HG02943 (cell line): ENCODE measurements around the gene C2CD2.

Experiments used
- ATAC-seq: cut with Tn5 transposase; IDR thresholded peaks from one replicate; pipeline ENCODE4 v1.9.1; 2021; ENCODE audit warnings: mild to moderate bottlenecking, low read depth, moderate library complexity; ENCODE audit not compliant: unreplicated experiment

Gene C2CD2

GRCh38 chr21:41939391-41939790 is 14.4 kb downstream of the C2CD2 start:
- ATAC-seq = no peak

- no peak for ATAC-seq
These were observed 20.3 kb downstream of the C2CD2 start for GRCh38 chr21:41933313-41934079.

GRCh38 chr21:41932576-41933312 is 21.1 kb downstream of the C2CD2 start:
- no peak for ATAC-seq

- ATAC-seq = no peak
These were observed 21.6 kb downstream of the C2CD2 start for GRCh38 chr21:41932191-41932575.

GRCh38 chr21:41931041-41931451 is 22.8 kb downstream of the C2CD2 start:
- ATAC-seq = no peak

GRCh38 chr21:41929248-41929647 is 24.6 kb downstream of the C2CD2 start:
- ATAC-seq = no peak

- ATAC-seq = no peak
These were observed 25.1 kb downstream of the C2CD2 start for GRCh38 chr21:41928621-41929220.

GRCh38 chr21:41927727-41928409 is 25.9 kb downstream of the C2CD2 start:
- no peak for ATAC-seq

- ATAC-seq = no peak
These were observed 27.0 kb downstream of the C2CD2 start for GRCh38 chr21:41926807-41927171.

GRCh38 chr21:41926117-41926806 is 27.6 kb downstream of the C2CD2 start:
- no peak for ATAC-seq

GRCh38 chr21:41925767-41926116 is 28.1 kb downstream of the C2CD2 start:
- ATAC-seq = no peak

- ATAC-seq = no peak
These were observed 29.5 kb downstream of the C2CD2 start for GRCh38 chr21:41924368-41924754.

- ATAC-seq = no peak
These were observed 30.0 kb downstream of the C2CD2 start for GRCh38 chr21:41923631-41924367.

GRCh38 chr21:41923186-41923585 is 30.6 kb downstream of the C2CD2 start:
- no peak for ATAC-seq

GRCh38 chr21:41921021-41921420 is 32.8 kb downstream of the C2CD2 start:
- no peak for ATAC-seq

GRCh38 chr21:41920476-41920875 is 33.3 kb downstream of the C2CD2 start:
- no peak for ATAC-seq

- no peak for ATAC-seq
These were observed 34.0 kb downstream of the C2CD2 start for GRCh38 chr21:41919666-41920398.

GRCh38 chr21:41918561-41919358 is 35.1 kb downstream of the C2CD2 start:
- ATAC-seq = no peak
